T-helper 2 cell treated with Interferon-gamma antibody and Interleukin-4, amounts not matched to agents 100 ng/mL and 5 ng/mL, for 36 hours (primary cell): ENCODE measurements around the gene NUDT22. TPM values are rescaled to one million over a fixed set of nuclear protein-coding genes. Genes with fewer than 3 reads are reported as not detected.

Experiments used
- intact Hi-C: fragments of 100-400 bp; cut with micrococcal nuclease; formaldehyde crosslinking; loops from one replicate; pipeline ENCODE4 v1.15.1; 2023
- total RNA-seq: library from RNA; stranded (reverse); gene quantifications from 2 replicates; pipeline ENCODE4 v1.2.3, GENCODE V29; 2022

Gene NUDT22
- total RNA-seq, 1 donor from 2014 or later = 79.8 TPM

DNA sequence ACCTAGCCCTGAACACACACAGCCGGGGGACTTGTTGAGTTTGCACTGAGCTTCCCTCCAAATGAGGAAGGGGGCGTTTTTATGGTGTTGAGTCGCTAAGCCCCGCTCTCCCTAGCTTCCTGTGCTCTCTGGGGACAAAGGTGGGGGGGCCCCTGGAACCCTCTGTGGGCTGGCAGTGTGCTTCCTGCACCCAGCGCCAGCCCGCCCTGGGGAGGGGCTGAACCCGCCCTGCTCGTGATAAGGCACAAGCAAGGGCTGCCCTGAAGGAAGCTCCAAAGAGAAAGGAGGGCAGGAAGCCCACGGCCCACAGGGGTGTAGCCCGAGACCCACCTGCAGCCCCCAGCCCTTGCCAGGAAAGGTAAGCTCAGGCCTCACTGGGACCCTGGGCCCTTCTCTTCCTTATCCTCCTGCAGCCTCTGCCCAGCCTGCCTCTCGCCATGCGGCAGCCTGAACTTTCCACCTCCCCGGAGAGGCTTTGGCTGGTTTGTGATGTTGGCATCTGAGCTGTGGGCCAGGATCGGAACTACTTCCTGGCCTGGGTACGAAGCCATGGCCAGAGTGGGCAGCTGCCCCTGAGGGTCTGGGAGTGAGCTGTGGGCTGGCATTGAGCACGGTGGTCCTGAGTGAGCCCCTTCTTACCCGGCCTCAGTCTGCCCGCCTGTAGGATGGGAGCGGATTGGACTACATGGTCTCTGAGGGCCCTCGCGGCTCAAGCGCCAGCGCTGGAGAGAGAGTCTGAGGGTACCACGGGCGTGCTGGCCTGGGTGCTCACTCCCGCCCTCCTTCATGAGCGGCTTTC, 19.4 kb upstream of the NUDT22 start, which contains the start of gene FERMT3:
FERMT3 (plus strand) TSS at position 265 of the 799 bp plus-strand sequence. CDS start 644 bp downstream, outside the sequence.
- intact Hi-C loops = loop anchor here (1.0 to 5.0 kb wide), 7 partner anchors 19 to 98 kb away; partner anchors contain the start of genes FKBP2, GPR137, NUDT22 and PLCB3

DNA sequence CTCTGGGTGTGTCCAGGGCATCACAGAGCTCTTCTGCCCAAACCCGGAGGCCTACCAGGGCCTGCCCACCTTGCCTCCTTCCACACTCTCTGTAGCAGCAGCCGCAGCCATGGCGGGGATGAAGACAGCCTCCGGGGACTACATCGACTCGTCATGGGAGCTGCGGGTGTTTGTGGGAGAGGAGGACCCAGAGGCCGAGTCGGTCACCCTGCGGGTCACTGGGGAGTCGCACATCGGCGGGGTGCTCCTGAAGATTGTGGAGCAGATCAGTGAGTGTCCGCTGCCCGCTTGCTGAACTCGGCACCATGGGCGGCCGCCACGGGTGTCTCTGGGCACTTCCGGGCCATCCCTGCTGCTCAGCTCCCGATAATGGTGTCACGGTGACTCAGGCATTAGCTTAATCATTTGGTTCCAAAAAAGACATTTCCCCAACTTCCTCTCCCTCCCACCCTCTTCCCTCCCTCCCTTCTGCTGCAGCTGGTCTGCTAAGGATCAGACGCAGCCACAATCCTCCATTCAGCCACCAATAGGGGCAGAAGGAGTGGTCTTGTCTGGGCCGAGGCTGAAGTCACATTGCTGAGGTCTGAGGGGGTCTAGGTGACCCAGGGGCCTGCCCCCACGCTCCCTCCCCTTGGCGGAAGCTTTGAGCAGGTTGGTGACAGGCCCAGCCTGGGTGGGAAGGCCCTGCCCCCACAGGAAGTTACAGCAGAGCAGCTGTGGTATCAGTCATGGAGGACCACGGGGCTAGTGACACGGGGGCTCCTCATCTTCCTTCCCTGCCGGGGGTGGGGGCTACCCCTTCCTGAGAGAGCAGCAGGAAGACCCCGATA, 18.6 kb upstream of the NUDT22 start:
- intact Hi-C loops = loop anchor here (1.0 to 5.0 kb wide), 5 partner anchors 19 to 80 kb away; partner anchors contain the start of genes FKBP2, GPR137, NUDT22 and PLCB3

DNA sequence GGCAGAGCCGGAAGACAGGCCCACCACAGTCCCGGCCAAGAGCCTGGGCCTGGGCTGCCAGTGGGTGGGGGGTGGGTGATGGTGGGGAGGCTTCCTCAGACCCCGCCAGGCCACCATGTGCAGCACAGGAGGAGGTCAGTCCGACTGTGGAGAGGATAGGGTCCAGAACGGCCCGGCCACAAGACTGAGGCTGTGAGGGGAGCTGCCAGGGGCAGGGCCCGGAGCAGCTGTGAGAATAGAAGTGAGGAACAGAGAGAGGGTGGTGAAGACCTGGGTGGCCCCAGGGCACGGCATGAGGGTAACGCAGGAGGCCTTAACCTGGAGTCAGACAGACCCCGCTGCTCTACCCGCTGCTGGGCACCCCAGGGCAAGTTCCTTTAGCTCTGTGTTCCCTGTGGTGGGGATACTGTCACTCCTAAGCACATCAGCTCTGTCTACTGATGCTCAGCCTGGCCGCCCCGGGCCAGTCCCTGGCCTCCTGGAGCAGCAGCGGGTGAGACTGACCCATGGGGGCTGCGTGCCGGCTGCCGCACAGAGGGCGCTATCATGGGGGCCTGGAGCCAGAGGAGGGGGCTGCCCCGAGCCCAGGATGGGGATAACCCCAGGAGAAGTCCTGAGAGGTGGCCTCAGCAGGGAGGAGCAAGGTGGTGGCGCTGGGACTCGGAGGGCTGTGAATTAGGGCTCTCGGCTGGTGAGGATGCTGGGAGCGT, 17.8 kb upstream of the NUDT22 start:
- intact Hi-C loops = loop anchor here (5.0 kb wide), 2 partner anchors 34 to 79 kb away; partner anchors contain the start of genes FKBP2 and GPR137

DNA sequence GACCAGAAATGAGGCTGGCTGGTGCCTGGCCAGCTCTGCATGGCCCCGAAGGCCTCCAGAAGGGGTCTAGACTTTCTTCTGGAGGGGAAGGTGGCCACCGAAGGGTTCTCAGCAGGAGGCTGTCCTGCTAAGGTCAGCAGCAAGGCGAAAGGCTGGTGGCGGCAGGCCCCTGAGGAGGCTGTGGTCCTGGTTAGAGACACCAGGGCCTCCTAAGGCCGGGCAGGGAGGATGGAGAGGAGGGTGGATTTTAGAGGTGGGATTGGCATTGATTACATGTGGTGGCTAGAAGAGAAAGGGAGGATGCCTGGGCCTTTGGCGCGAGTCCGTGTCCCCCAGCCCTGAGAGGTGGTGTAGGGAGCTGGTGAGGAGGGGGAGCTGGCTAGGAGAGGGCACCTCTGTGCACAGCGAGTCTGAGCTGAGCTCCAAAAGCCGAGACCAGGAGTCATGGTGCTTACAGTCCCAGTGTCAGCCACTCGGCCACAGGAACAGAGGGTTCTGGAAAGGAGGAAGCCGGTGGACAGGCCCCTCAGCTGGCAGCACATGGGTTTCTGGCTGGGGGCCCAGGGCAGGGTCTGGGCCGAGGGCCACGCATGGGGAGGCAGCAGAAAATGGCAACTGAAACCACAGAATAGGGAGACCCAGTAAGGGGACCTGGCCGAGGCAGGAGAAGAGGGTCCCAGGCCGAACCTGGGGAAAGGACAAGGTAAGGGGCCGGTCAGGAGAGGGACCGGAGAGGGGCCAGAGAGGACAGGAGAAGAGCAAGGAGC, 17.1 kb upstream of the NUDT22 start:
- intact Hi-C loops = loop anchor here (5.0 kb wide), 2 partner anchors 33 to 78 kb away; partner anchors contain the start of genes FKBP2 and GPR137

DNA sequence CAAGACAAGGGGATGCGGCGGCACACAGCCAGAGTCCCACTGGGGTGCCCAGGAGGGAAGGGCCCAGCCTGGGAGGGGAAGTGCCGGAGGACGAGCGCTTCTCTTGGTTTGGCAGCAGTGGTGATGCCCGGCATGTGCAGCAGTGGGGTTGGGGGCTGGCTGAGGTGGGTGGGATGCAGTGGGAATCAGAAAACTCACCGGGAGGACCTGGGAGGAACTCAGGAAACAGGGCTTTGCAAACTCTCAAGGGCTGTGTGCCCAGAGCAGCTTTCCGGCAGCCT, 16.6 kb upstream of the NUDT22 start:
- intact Hi-C loops = loop anchor here (5.0 kb wide), 2 partner anchors 33 to 78 kb away; partner anchors contain the start of genes FKBP2 and GPR137

DNA sequence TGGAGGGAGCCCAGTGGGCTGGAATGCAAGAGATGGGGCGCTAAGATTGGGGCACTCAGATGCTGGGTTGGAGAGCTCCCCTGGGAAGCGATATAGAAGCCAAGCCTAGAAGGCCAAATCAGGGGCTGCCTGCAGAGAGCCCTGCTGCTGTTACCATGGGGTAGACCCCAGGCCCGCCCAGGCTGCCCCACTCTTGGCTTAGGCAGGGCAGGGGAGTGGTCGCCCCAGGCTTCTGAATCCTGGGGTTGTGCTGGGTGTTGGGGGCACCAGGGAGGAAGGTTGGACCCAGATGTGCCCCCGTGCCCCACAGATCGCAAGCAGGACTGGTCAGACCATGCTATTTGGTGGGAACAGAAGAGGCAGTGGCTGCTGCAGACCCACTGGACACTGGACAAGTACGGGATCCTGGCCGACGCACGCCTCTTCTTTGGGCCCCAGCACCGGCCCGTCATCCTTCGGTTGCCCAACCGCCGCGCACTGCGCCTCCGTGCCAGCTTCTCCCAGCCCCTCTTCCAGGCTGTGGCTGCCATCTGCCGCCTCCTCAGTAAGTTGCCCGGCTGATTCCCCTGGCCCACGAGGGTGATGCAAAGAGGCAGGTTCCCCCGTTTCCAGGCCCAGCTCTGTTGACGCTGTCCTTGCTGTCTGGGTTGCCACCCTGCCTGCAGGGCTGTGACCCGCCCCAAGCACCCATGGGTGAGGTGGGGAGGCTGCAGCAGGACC, 15.6 kb upstream of the NUDT22 start:
- intact Hi-C loops = no loop called here

DNA sequence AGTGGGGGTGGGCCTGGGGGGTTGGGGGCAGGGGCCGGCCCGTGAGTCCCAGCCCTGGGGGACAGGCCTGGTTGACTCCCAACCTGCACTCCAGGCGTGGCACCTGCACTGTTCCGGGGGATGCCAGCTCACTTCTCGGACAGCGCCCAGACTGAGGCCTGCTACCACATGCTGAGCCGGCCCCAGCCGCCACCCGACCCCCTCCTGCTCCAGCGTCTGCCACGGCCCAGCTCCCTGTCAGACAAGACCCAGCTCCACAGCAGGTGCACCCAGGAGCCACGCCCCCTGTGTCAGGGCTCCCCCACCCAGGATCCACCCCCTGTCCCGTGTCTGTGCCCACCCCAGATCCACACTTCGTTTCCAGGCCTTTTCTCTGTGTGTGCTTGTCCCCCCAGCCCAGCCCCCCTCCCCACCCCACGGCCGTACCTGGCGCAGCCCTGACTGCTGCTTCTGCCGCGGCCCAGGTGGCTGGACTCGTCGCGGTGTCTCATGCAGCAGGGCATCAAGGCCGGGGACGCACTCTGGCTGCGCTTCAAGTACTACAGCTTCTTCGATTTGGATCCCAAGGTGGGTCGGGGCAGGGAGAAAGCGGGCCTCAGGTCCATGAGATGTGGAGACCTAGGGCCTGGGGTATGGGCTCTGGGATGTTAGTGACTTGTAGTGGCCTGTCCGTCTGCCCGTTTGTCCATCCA, 14.7 kb upstream of the NUDT22 start:
- intact Hi-C loops = no loop called here

DNA sequence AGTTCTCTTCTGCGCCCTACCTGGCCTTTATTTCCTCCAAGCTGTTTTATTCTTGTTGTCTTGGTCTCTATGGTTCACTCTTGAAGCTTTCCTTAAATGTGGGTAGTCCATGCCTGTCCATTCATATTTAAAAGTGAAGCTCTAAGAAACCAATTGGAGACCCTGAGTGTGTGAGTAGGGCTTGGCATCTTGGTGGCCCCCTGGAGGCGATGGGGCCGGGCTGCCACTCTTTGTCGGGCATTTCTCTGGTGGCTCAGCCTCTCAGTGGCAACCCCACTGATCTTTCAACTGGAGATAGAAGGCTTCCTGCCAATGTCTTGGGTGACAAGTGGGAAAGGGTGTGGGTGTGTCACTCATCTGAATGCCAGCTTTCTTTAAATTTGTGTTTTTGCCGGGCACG, 9.2 kb upstream of the NUDT22 start:
- intact Hi-C loops = no loop called here

DNA sequence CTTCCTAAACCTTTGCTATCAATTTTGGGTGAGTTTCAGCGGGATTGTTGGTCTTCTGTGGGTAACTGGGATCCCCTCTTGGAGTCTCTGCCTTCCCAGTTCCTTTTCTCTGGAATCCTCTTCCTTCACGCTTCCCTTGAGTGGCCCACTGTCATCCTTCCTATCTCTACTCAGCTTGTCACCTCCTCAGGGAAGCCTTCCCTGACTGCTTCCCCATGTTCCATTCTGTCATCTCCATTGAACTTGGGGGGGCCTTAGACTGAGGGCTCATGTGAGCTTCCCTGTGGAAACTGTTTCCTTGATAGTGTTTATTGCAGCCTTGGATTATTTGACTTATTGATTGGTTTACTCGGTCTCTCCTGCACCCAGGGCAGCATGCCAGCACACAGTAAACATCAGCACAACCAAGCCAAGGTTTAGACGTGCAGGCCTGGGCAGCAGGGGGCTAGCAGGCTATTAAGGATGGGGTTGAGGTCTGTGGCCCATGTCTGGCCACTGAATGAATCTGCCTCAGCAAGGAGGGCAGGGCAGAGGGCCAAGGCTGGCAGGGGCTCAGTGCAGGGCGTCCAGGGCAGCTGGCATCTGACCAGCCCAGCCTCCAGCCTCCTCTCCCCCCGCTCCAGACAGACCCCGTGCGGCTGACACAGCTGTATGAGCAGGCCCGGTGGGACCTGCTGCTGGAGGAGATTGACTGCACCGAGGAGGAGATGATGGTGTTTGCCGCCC, 7.3 kb upstream of the NUDT22 start:
- intact Hi-C loops = no loop called here

DNA sequence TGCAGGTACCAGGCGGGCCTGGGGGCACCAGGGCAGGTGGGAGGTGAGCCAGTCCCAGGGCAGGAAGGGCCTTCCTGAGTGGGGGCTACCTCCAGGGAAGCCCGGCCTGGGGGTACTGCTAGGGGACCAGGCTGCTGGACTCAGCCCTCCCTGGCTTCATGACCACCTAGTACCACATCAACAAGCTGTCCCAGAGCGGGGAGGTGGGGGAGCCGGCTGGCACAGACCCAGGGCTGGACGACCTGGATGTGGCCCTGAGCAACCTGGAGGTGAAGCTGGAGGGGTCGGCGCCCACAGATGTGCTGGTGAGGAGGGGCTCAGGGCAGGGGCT, 6.8 kb upstream of the NUDT22 start:
- intact Hi-C loops = no loop called here

DNA sequence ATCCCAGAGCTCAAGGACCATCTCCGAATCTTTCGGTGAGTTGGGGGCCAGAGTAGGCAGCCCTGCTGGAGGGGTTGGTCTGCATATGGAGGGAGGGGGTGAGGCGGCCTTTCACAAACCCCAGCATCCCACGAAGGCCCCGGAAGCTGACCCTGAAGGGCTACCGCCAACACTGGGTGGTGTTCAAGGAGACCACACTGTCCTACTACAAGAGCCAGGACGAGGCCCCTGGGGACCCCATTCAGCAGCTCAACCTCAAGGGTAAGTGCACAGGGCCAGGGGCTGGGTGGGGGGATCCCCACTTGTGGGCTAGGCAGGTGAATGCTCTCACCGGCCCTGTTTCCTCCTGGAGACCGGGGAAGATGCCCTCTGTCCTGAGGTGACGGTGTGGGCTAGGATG, 6.3 kb upstream of the NUDT22 start:
- intact Hi-C loops = no loop called here

DNA sequence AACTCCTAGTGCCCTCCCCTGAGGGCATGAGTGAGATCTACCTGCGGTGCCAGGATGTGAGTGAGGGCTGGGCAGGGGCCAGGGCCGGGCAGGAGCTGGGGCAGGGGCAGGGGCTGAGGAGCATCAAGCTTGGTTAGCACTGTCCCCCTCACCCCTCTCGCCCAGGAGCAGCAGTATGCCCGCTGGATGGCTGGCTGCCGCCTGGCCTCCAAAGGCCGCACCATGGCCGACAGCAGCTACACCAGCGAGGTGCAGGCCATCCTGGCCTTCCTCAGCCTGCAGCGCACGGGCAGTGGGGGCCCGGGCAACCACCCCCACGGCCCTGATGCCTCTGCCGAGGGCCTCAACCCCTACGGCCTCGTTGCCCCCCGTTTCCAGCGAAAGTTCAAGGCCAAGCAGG, 5.8 kb upstream of the NUDT22 start:
- intact Hi-C loops = no loop called here

DNA sequence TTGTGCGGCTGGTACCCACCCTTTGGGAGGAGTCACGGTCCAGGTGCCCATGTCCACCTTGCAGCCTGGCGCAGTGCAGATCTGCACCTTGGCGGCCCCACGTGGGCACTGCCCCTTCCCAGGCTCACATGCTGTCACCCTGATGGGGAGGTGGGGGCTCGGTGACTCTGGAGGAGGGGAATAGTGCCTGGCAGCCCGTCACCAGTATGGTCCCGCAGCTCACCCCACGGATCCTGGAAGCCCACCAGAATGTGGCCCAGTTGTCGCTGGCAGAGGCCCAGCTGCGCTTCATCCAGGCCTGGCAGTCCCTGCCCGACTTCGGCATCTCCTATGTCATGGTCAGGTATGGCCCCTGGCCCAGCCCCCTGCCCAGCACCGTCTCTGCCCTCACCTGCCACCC, 5.3 kb upstream of the NUDT22 start:
- intact Hi-C loops = no loop called here

DNA sequence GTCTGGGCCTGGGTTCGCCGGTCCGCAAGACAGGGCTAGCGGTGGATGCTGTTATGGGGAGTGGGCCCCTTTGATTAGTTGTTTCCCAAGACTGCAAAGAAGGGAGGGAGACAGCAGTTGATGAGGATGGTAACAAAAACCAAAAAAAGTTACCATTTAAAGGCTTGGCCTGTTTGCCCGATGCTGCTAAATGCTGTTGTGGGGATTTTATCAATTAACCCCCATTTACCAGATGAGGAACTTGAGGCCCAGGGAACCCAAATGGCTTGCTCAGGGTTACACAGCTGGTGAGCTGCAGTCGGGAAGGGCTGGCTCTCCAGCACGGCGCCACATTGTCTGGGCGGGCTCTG, 3.4 kb upstream of the NUDT22 start:
- intact Hi-C loops = no loop called here

DNA sequence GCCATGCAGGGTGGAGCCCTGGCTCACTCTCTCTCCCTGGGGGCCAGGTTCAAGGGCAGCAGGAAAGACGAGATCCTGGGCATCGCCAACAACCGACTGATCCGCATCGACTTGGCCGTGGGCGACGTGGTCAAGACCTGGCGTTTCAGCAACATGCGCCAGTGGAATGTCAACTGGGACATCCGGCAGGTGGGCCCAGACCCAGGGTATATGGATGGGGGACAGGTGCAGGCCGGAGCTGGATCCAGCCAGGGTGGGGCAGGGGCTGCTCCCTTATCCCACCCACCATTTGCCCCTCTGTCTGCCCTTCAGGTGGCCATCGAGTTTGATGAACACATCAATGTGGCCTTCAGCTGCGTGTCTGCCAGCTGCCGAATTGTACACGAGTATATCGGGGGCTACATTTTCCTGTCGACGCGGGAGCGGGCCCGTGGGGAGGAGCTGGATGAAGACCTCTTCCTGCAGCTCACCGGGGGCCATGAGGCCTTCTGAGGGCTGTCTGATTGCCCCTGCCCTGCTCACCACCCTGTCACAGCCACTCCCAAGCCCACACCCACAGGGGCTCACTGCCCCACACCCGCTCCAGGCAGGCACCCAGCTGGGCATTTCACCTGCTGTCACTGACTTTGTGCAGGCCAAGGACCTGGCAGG, 2.9 kb upstream of the NUDT22 start:
- intact Hi-C loops = no loop called here

DNA sequence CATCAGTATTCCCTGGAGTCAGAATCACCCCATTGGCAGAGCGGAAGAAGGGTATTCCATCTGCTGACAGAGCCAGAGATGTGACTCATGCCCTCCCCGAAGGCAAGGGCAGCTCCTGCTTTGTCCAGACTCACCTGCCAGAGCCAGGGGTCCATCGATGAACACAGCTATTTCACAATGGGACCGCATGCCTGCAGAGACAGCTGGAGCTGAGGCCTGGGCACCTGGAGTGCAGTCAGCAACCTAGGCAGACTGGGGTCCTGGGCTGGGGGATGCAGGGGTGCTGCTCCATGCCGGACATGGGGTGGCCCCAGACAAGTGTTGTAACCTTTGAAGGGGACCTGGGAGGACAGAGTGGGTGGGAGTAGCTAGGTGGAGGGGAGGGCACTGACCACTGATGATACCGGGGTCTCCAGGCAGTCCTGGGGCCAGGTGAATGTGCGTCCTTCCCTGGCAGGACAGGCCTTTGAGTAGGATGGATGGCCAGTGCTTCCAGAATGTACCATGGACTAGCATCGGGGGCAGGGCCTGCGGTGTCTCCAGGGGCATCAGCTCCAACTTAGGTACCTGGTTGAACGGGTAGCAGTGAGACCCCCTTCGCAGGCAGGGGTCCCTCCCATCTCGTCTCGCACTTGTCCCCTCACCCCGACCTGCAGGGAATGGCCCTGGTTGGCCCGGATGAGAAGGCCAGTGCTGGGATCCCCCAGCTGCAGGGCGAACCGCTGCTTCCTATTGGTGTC, 1.8 kb upstream of the NUDT22 start:
- intact Hi-C loops = no loop called here

DNA sequence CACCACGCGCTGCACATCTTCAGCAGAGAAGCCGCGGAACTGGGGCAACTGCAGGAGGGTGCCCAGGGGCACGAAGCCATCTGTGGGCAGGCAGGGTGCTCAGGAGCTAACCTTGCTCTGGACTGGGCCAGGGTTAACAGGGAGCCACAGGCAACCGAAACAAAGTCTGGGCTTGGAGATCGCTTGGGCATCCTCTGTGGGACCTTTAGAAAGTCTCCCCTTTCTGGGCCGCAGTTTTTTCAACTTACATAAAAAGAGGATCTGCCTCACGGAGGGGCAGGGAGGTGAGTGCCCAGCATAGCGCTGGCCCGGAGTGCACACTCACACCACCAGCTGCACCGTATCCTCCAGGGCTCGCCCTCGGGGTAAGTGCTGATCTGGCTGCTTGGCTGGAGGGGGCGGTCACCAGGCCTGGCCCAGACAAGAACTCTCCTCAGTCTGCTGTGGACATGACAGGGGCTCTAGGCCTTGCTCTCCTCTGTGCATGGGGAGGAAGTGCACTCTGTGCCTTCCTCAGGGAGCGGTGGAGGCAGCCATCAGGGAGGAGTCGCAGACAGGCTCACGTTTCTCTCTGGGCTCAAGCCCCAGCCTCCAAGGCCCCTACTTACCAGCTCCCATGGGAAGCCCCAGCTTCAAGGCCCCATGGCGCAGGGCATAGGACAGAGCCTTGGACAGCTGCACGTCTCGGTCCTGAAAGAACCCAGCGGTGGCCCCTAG, 1.0 kb upstream of the NUDT22 start:
- intact Hi-C loops = no loop called here
